H9 (cell line): ENCODE data around the gene MSI2. TPM values are rescaled to one million over a fixed set of nuclear protein-coding genes. Genes with fewer than 3 reads are reported as not detected.
"Not testable (repeated sequence)": the region's sequence is repeated elsewhere in the genome, so short reads cannot be mapped to it uniquely, and the experiment has no call there.

Experiments
- DNase-seq: peaks from one replicate; pipeline ENCODE4 v3.0.0-alpha.2; 2017
- H2AFZ ChIP-seq: one replicate; pipeline ENCODE4 v1.6.1; 2013; ENCODE audit warnings: mild to moderate bottlenecking, low read length, control low read depth, moderate library complexity
- H2AK5ac ChIP-seq: 2 replicates; pipeline ENCODE4 v1.6.1; 2013; ENCODE audit warnings: low read length, control low read depth, mixed read lengths; ENCODE audit not compliant: insufficient read length
- H2BK120ac ChIP-seq: one replicate; pipeline ENCODE4 v1.6.1; 2013; ENCODE audit warnings: low read depth, mild to moderate bottlenecking, low read length, control low read depth, inconsistent platforms; ENCODE audit not compliant: poor library complexity, severe bottlenecking
- H2BK12ac ChIP-seq: 2 replicates; pipeline ENCODE4 v1.6.1; 2013; ENCODE audit warnings: low read length, control low read depth, mixed read lengths, low read depth; ENCODE audit not compliant: insufficient read length
- H2BK15ac ChIP-seq: 2 replicates; pipeline ENCODE4 v1.6.1; 2013; ENCODE audit warnings: low read depth, low read length, control low read depth
- H2BK20ac ChIP-seq: one replicate; pipeline ENCODE4 v1.6.1; 2013; ENCODE audit warnings: low read depth, mild to moderate bottlenecking, low read length, control low read depth, inconsistent platforms; ENCODE audit not compliant: poor library complexity, severe bottlenecking
- H2BK5ac ChIP-seq: 2 replicates; pipeline ENCODE4 v1.6.1; 2013; ENCODE audit warnings: low read length, control low read depth, mixed read lengths; ENCODE audit not compliant: insufficient read length
- H3K14ac ChIP-seq: 2 replicates; pipeline ENCODE4 v1.6.1; 2013; ENCODE audit warnings: low read length, control low read depth; ENCODE audit not compliant: insufficient read depth
- H3K18ac ChIP-seq: 2 replicates; pipeline ENCODE4 v1.6.1; 2013; ENCODE audit warnings: low read depth, mild to moderate bottlenecking, mixed read lengths, low read length, control low read depth; ENCODE audit not compliant: insufficient read length
- H3K23ac ChIP-seq: 2 replicates; pipeline ENCODE4 v1.6.1; 2013; ENCODE audit warnings: low read length, control low read depth, mixed read lengths, low read depth; ENCODE audit not compliant: insufficient read length
- H3K23me2 ChIP-seq: 2 replicates; pipeline ENCODE4 v1.6.1; 2013; ENCODE audit warnings: low read depth, mild to moderate bottlenecking, mixed read lengths, low read length, control low read depth; ENCODE audit not compliant: insufficient read length, poor library complexity, severe bottlenecking
- H3K27ac ChIP-seq: 2 replicates; pipeline ENCODE4 v1.5.1; 2013; ENCODE audit warnings: low read length, control low read depth, mixed read lengths, low read depth; ENCODE audit not compliant: insufficient read length
- H3K27me3 ChIP-seq: 2 replicates; pipeline ENCODE4 v1.6.1; 2013; ENCODE audit warnings: low read length, control low read depth, inconsistent platforms; ENCODE audit not compliant: insufficient read depth
- H3K4ac ChIP-seq: 2 replicates; pipeline ENCODE4 v1.6.1; 2013; ENCODE audit warnings: low read depth, mild to moderate bottlenecking, control low read depth, inconsistent platforms, low read length, moderate library complexity
- H3K4me1 ChIP-seq: 2 replicates; pipeline ENCODE4 v1.6.1; 2013; ENCODE audit warnings: low read length, control low read depth, inconsistent platforms; ENCODE audit not compliant: insufficient read depth
- H3K4me2 ChIP-seq: 2 replicates; pipeline ENCODE4 v1.6.1; 2013; ENCODE audit warnings: low read length, control low read depth, mixed read lengths; ENCODE audit not compliant: insufficient read length, insufficient read depth
- H3K56ac ChIP-seq: 2 replicates; pipeline ENCODE4 v1.6.1; 2013; ENCODE audit warnings: low read depth, mild to moderate bottlenecking, mixed read lengths, low read length, control low read depth; ENCODE audit not compliant: insufficient read length
- H3K79me1 ChIP-seq: 2 replicates; pipeline ENCODE4 v1.6.1; 2013; ENCODE audit warnings: low read depth, mild to moderate bottlenecking, moderate library complexity, low read length, control low read depth, inconsistent platforms; ENCODE audit not compliant: insufficient read depth, poor library complexity, severe bottlenecking
- H3K79me2 ChIP-seq: 2 replicates; pipeline ENCODE4 v1.6.1; 2013; ENCODE audit warnings: low read length, control low read depth, inconsistent platforms; ENCODE audit not compliant: insufficient read depth
- H3K9ac ChIP-seq: 2 replicates; pipeline ENCODE4 v1.6.1; 2013; ENCODE audit warnings: low read length, control low read depth, mixed read lengths; ENCODE audit not compliant: insufficient read length; ENCODE audit errors: extremely low read depth
- H3K9me3 ChIP-seq: one replicate; pipeline ENCODE4 v1.6.1; 2013; ENCODE audit warnings: low read depth, low read length, inconsistent platforms; ENCODE audit not compliant: control insufficient read depth
- H3T11ph ChIP-seq: one replicate; pipeline ENCODE4 v1.6.1; 2013; ENCODE audit warnings: mild to moderate bottlenecking, low read length, control low read depth, inconsistent platforms
- H4K20me1 ChIP-seq: one replicate; pipeline ENCODE4 v1.6.1; 2013; ENCODE audit not compliant: control insufficient read depth, insufficient read length, insufficient read depth
- H4K5ac ChIP-seq: 2 replicates; pipeline ENCODE4 v1.6.1; 2013; ENCODE audit warnings: low read depth, mild to moderate bottlenecking, mixed read lengths, low read length, control low read depth; ENCODE audit not compliant: insufficient read length
- H4K8ac ChIP-seq: replicated peaks from 2 replicates; pipeline ENCODE4 v1.6.1; 2013; ENCODE audit warnings: low read length, control low read depth, mixed read lengths, low read depth; ENCODE audit not compliant: insufficient read length
- H4K91ac ChIP-seq: 2 replicates; pipeline ENCODE4 v1.6.1; 2013; ENCODE audit warnings: low read depth, mild to moderate bottlenecking, moderate library complexity, mixed read lengths, low read length, control low read depth; ENCODE audit not compliant: insufficient read length
- H3K27ac Mint-ChIP-seq, 3 experiments: 2 replicates in 2 of 3; 3 replicates in 1 of 3; pipeline ENCODE4 v1.8.0; 2020 to 2021; ENCODE audit warnings: mixed read lengths in 3 of 3, mild to moderate bottlenecking in 1 of 3, moderate library complexity in 1 of 3
- H3K27me3 Mint-ChIP-seq: 2 replicates; pipeline ENCODE4 v1.8.0; 2021; ENCODE audit warnings: low read depth, mild to moderate bottlenecking, moderate library complexity, mixed read lengths
- H3K36me3 Mint-ChIP-seq, 3 experiments: 2 replicates in 2 of 3; 3 replicates in 1 of 3; pipeline ENCODE4 v1.8.0; 2020 to 2021; ENCODE audit warnings: low read depth in 3 of 3, mixed read lengths in 3 of 3; ENCODE audit not compliant: insufficient read depth in 1 of 3
- H3K4me1 Mint-ChIP-seq, 2 experiments: 2 replicates each; pipeline ENCODE4 v1.8.0; 2020; ENCODE audit warnings: mixed read lengths in 2 of 2
- H3K4me3 Mint-ChIP-seq, 2 experiments: 2 replicates in 1 of 2; 3 replicates in 1 of 2; pipeline ENCODE4 v1.8.0; 2020 to 2021; ENCODE audit warnings: mild to moderate bottlenecking in 2 of 2, mixed read lengths in 2 of 2, moderate library complexity in 1 of 2
- H3K9me3 Mint-ChIP-seq, 2 experiments: 2 replicates in 1 of 2; 3 replicates in 1 of 2; pipeline ENCODE4 v1.8.0; 2020; ENCODE audit warnings: mild to moderate bottlenecking in 2 of 2, mixed read lengths in 2 of 2, moderate library complexity in 1 of 2
- CTCF ChIP-seq: fragments of 200-600 bp; sonication (generic); conservative IDR thresholded peaks from 3 replicates; pipeline ENCODE4 v1.8.0; 2021; ENCODE audit warnings: antibody characterized with exemption, mild to moderate bottlenecking
- WGBS: extraction: QIAGEN DNeasy Blood & Tissue Kit; methylation state at CpG from one replicate; pipeline ENCODE4 v1.1.7; 2013; ENCODE audit warnings: missing lambda C conversion rate, low lambda C conversion rate, mixed read lengths; ENCODE audit not compliant: insufficient read length; ENCODE audit errors: extremely low coverage; 5-methylcytosine and 5-hydroxymethylcytosine counted together
- total RNA-seq: library from RNA; stranded (reverse); gene quantifications from 2 replicates; pipeline ENCODE4 v1.2.1, GENCODE V29; 2021

The MSI2 gene
- total RNA-seq, 1 experiment from 2014 or later, result 98.5 TPM

- Histone ChIP-seq H2BK12ac (no peak overlapping the region), H2BK20ac (no peak overlapping the region), H3K27me3 (no peaks in the 10 kb centered on the region), H3K79me2 (no peaks in the 10 kb centered on the region), H2BK5ac (no peak overlapping the region), H3K56ac (no peak overlapping the region), H3K4ac (no peak overlapping the region), H3K9me3 (no peaks in the 10 kb centered on the region), H2BK15ac (no peak overlapping the region), H3K23ac (no peak overlapping the region), H3K18ac (no peak overlapping the region), H3T11ph (no peak overlapping the region), H4K91ac (no peak overlapping the region), H4K8ac (no peak overlapping the region), H3K4me2 (no peak overlapping the region), H2AFZ (no peak overlapping the region), H4K20me1 (no peaks in the 10 kb centered on the region), H3K27ac (no peak overlapping the region), H3K23me2 (no peaks in the 10 kb centered on the region), H2BK120ac (no peak overlapping the region), H3K79me1 (no peaks in the 10 kb centered on the region), H3K4me1 (no peaks in the 10 kb centered on the region), H3K14ac (no peak overlapping the region), H2AK5ac (no peak overlapping the region), H4K5ac (no peak overlapping the region), H3K9ac (no peak overlapping the region)
- no CpG with 5 or more reads among the region's 3 CpGs for WGBS
- H3K9me3 Mint-ChIP-seq, result peaks cover 14 to 22% of the 10 kb centered on the region in 2 experiments
- H3K27ac Mint-ChIP-seq, result no peak overlapping the region
- no peaks in the 10 kb centered on the region for H3K4me1 Mint-ChIP-seq
- H3K4me3 Mint-ChIP-seq, result no peak overlapping the region
- H3K27me3 Mint-ChIP-seq, result no peaks in the 10 kb centered on the region
- peaks cover 0 to 10% (median 3%) of the 10 kb centered on the region in 3 experiments; a peak in 6 of 7 replicates for H3K36me3 Mint-ChIP-seq
- TF ChIP-seq CTCF, result no peak
- DNase-seq, result no peak
Observed at GRCh38 chr17:57221366-57222350, 34.7 kb upstream of the MSI2 start.

- not testable (repeated sequence) for H4K20me1 ChIP-seq, H2BK5ac ChIP-seq, H3K79me2 ChIP-seq, H3K79me1 ChIP-seq, DNase-seq, H3K9ac ChIP-seq, H4K8ac ChIP-seq, H3K4me2 ChIP-seq, H3K9me3 ChIP-seq, H2BK20ac ChIP-seq, H3K36me3 Mint-ChIP-seq, H2BK120ac ChIP-seq, H3K14ac ChIP-seq, H3K4me3 Mint-ChIP-seq, H3T11ph ChIP-seq, H2AFZ ChIP-seq, H3K23ac ChIP-seq, H3K23me2 ChIP-seq, H3K27me3 ChIP-seq, H3K4me1 Mint-ChIP-seq, H2BK15ac ChIP-seq, H3K27ac Mint-ChIP-seq, H3K27me3 Mint-ChIP-seq, H3K4me1 ChIP-seq, H4K91ac ChIP-seq, H3K56ac ChIP-seq, H3K27ac ChIP-seq, H4K5ac ChIP-seq, H3K18ac ChIP-seq, H2BK12ac ChIP-seq, H3K4ac ChIP-seq, H2AK5ac ChIP-seq
- WGBS, result no CpG with 5 or more reads among the region's 1 CpG
- H3K9me3 Mint-ChIP-seq, result peaks cover 14 to 22% of the 10 kb centered on the region in 2 experiments
Observed at GRCh38 chr17:57222422-57222821, 33.9 kb upstream of the MSI2 start.
